ENCODE data around the gene TMEM203. TPM values are rescaled to one million over a fixed set of nuclear protein-coding genes. Genes with fewer than 3 reads are reported as not detected.

TMEM203 gene
- total RNA-seq, 1 experiment from 2014 or later, result 50.6 TPM

- Mint-ChIP-seq H3K27ac (peak overlapping the region; percentile 69; the same call in 1 of the 2 replicates), H3K4me3 (no peak overlapping the region), H3K4me1 (peaks cover 14% of the 10 kb centered on the region), H3K27me3 (ENCODE audit: low read depth) (no peaks in the 10 kb centered on the region), H3K9me3 (no peaks in the 10 kb centered on the region), H3K36me3 (no peaks in the 10 kb centered on the region; the same call in 1 of the 2 replicates)
- CTCF ChIA-PET, result interaction anchor here (0.9 to 2.1 kb wide), 4 partner anchors 19 to 159 kb away, joined by 3 to 16 read pairs (median 6); no protein-coding TSS in a partner anchor
- POLR2A ChIA-PET, result interaction anchor here (1.0 to 1.2 kb wide), 2 partner anchors 9 to 46 kb away, joined by 3 read pairs; no protein-coding TSS in a partner anchor
- ATAC-seq, result peak; percentile 8; the same call in 1 of the 2 replicates
- no peak for TF ChIP-seq JAZF1 (CRISPR knock-in tag; IDR thresholded peaks at IDR 0.05)
- no peak for TF ChIP-seq ESRRA (CRISPR knock-in tag; IDR thresholded peaks at IDR 0.05; ENCODE audit: borderline replicate concordance)
- TF ChIP-seq ETV6 (CRISPR knock-in tag; IDR thresholded peaks at IDR 0.05), result no peak
- no peak for TF ChIP-seq PRDM15 (CRISPR knock-in tag; IDR thresholded peaks at IDR 0.05)
- TF ChIP-seq, protein P1, sequence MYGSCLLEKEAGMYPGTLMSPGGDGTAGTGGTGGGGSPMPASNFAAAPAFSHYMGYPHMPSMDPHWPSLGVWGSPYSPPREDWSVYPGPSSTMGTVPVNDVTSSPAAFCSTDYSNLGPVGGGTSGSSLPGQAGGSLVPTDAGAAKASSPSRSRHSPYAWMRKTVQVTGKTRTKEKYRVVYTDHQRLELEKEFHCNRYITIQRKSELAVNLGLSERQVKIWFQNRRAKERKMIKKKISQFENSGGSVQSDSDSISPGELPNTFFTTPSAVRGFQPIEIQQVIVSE (CRISPR knock-in tag; IDR thresholded peaks at IDR 0.05; ENCODE audit: borderline replicate concordance), result no peak
- TF ChIP-seq, protein P2, sequence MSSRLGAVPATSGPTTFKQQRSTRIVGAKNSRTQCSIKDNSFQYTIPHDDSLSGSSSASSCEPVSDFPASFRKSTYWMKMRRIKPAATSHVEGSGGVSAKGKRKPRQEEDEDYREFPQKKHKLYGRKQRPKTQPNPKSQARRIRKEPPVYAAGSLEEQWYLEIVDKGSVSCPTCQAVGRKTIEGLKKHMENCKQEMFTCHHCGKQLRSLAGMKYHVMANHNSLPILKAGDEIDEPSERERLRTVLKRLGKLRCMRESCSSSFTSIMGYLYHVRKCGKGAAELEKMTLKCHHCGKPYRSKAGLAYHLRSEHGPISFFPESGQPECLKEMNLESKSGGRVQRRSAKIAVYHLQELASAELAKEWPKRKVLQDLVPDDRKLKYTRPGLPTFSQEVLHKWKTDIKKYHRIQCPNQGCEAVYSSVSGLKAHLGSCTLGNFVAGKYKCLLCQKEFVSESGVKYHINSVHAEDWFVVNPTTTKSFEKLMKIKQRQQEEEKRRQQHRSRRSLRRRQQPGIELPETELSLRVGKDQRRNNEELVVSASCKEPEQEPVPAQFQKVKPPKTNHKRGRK (CRISPR knock-in tag; IDR thresholded peaks at IDR 0.05; ENCODE audit: borderline replicate concordance), result no peak
- TF ChIP-seq, protein P3, sequence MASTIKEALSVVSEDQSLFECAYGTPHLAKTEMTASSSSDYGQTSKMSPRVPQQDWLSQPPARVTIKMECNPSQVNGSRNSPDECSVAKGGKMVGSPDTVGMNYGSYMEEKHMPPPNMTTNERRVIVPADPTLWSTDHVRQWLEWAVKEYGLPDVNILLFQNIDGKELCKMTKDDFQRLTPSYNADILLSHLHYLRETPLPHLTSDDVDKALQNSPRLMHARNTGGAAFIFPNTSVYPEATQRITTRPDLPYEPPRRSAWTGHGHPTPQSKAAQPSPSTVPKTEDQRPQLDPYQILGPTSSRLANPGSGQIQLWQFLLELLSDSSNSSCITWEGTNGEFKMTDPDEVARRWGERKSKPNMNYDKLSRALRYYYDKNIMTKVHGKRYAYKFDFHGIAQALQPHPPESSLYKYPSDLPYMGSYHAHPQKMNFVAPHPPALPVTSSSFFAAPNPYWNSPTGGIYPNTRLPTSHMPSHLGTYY (CRISPR knock-in tag; IDR thresholded peaks at IDR 0.05), result no peak
- no peak for TF ChIP-seq ZNF671 (CRISPR knock-in tag; IDR thresholded peaks at IDR 0.05)
- no peak for TF ChIP-seq NFE2L1 (CRISPR knock-in tag; IDR thresholded peaks at IDR 0.05)
- no peak for TF ChIP-seq JUN (CRISPR knock-in tag; IDR thresholded peaks at IDR 0.05)
- TF ChIP-seq NR3C1 (CRISPR knock-in tag; conservative IDR thresholded peaks at IDR 0.05; ENCODE audit: low read depth), result no peak
- DNase-seq (ENCODE audit: low spot score), result no peak
Observed at GRCh38 chr9:137194909-137195308, 10.5 kb downstream of the TMEM203 start.

DNA sequence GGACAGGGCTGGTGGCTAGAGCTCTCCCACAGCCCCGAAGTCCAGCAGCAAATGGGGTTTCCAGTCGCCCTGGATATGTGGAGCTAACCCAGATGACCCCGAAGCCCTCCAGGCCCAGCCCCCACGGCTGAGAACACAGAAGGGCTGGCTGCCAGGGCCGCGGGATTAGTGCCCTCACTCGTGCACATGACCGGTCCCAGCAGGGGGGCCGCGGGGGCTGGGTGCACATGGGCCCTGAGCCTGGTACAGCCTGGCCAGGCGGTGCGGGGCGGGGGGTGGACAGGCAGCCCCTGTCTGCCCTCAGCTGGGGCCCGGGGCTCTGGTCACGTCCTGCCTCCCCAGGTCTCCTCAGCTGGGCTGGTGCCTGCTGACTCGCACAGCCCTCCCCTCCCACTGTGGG is 11.1 kb downstream of the TMEM203 start:
- Mint-ChIP-seq H3K36me3 (no peaks in the 10 kb centered on the region; the same call in 1 of the 2 replicates), H3K27me3 (ENCODE audit: low read depth) (no peaks in the 10 kb centered on the region), H3K4me3 (no peak overlapping the region), H3K4me1 (peaks cover 15% of the 10 kb centered on the region), H3K27ac (no peak overlapping the region), H3K9me3 (no peaks in the 10 kb centered on the region)
- POLR2A ChIA-PET, result interaction anchor here (1.0 kb wide), 1 partner anchor 9 kb away, joined by 3 read pairs; no protein-coding TSS in a partner anchor
- no peak for DNase-seq (ENCODE audit: low spot score)
- TF ChIP-seq, protein P4, sequence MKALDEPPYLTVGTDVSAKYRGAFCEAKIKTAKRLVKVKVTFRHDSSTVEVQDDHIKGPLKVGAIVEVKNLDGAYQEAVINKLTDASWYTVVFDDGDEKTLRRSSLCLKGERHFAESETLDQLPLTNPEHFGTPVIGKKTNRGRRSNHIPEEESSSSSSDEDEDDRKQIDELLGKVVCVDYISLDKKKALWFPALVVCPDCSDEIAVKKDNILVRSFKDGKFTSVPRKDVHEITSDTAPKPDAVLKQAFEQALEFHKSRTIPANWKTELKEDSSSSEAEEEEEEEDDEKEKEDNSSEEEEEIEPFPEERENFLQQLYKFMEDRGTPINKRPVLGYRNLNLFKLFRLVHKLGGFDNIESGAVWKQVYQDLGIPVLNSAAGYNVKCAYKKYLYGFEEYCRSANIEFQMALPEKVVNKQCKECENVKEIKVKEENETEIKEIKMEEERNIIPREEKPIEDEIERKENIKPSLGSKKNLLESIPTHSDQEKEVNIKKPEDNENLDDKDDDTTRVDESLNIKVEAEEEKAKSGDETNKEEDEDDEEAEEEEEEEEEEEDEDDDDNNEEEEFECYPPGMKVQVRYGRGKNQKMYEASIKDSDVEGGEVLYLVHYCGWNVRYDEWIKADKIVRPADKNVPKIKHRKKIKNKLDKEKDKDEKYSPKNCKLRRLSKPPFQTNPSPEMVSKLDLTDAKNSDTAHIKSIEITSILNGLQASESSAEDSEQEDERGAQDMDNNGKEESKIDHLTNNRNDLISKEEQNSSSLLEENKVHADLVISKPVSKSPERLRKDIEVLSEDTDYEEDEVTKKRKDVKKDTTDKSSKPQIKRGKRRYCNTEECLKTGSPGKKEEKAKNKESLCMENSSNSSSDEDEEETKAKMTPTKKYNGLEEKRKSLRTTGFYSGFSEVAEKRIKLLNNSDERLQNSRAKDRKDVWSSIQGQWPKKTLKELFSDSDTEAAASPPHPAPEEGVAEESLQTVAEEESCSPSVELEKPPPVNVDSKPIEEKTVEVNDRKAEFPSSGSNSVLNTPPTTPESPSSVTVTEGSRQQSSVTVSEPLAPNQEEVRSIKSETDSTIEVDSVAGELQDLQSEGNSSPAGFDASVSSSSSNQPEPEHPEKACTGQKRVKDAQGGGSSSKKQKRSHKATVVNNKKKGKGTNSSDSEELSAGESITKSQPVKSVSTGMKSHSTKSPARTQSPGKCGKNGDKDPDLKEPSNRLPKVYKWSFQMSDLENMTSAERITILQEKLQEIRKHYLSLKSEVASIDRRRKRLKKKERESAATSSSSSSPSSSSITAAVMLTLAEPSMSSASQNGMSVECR (CRISPR knock-in tag; IDR thresholded peaks at IDR 0.05; ENCODE audit: borderline replicate concordance), result no peak
- TF ChIP-seq, protein P5, sequence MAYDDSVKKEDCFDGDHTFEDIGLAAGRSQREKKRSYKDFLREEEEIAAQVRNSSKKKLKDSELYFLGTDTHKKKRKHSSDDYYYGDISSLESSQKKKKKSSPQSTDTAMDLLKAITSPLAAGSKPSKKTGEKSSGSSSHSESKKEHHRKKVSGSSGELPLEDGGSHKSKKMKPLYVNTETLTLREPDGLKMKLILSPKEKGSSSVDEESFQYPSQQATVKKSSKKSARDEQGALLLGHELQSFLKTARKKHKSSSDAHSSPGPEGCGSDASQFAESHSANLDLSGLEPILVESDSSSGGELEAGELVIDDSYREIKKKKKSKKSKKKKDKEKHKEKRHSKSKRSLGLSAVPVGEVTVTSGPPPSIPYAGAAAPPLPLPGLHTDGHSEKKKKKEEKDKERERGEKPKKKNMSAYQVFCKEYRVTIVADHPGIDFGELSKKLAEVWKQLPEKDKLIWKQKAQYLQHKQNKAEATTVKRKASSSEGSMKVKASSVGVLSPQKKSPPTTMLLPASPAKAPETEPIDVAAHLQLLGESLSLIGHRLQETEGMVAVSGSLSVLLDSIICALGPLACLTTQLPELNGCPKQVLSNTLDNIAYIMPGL (CRISPR knock-in tag; IDR thresholded peaks at IDR 0.05), result 0 out of 2 replicates have a peak, but pooled peaks have one; percentile 15
- CTCF ChIA-PET, result interaction anchor here (1.2 to 2.1 kb wide), 5 partner anchors 19 to 165 kb away, joined by 3 to 16 read pairs (median 4); no protein-coding TSS in a partner anchor
- no peak for ATAC-seq

Data from WTC11 (cell line).